Activated naive CD4-positive, alpha-beta T cell treated with Interleukin-2 at 50 U/mL for 16 hours (primary cell): ENCODE data around the gene LST1.

ENCODE experiments used
- DNase-seq: peaks from one replicate; pipeline ENCODE4 v3.0.0-alpha.2; 2020

The LST1 gene

DNA sequence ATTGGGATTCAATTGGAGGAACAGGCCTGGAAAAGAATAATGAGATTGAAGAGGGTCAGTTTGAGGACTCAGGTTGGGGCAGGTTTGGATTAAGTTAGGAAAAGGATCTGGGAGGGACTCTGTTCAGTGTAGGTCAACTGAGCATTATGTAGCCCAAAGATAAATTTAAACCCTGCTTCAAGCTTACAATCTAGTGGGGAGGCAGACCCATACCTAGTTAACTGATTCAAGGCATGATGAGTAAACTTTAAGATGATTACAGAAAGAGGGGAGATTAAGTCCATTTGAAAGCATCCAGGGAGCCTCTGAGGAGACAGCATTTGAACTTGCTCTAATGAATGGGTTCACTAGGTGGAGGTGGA lies 25.4 kb upstream of the LST1 start:
- DNase-seq, result no peak

DNA sequence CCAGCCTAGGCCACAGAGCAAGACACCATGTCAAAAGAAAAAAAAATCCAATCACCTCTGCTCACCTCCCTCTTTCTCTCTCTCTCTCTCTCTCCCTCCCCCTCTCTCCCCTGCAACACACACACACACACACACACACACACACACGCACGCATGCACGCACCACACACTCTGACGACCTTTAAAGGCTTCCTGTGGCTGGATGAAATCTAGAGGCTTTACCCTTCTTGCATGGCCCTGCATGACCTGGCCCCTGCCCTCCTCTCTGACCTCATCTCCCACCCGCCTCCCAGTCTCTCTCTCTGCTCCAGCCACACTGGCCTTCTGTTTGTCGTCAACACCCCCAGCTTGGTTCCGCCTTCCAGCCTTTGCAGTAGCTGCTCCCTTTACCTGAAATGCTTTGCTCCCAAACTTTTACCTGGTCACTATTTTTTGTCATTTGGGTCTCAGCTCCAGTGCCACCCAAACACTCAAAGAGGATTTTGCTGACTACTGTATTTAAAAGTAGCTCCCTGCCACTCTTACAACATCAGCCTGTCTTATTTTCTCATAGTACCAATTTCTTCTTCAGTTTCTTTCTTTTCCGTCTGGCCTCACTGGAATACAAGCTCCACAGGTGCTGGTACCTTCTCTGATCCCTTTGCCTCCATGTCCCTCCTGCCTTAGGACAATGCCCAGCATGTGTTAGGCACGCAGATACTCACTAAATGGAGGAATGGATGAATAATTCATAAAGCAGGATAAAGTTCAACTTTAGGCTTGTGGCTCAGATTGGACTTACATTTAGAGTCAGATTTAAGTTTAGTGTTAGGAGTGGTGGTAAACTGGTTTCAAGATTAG lies 18.3 kb upstream of the LST1 start:
- peak; percentile 10 for DNase-seq

DNA sequence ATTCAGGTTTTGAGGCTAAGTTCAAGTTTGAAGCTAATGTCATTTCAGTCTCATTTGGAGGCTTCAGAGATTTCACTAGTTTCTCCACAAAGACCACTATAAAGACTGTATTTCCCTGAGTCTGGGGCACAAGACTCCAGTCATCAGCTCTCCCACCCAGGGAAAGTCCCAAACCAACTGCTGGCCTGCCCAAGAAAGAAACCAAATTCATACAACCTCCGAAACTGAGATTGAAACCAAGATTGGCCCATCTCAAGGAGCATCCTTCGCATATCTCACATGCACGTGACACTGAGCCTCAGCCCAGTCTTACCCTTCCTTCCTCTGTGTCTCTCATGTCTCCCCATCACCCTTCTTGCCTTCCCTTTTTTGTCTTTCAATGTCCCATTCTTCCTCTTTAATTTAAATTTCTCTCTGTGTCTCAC lies 17.5 kb upstream of the LST1 start:
- DNase-seq, result peak; percentile 78

DNA sequence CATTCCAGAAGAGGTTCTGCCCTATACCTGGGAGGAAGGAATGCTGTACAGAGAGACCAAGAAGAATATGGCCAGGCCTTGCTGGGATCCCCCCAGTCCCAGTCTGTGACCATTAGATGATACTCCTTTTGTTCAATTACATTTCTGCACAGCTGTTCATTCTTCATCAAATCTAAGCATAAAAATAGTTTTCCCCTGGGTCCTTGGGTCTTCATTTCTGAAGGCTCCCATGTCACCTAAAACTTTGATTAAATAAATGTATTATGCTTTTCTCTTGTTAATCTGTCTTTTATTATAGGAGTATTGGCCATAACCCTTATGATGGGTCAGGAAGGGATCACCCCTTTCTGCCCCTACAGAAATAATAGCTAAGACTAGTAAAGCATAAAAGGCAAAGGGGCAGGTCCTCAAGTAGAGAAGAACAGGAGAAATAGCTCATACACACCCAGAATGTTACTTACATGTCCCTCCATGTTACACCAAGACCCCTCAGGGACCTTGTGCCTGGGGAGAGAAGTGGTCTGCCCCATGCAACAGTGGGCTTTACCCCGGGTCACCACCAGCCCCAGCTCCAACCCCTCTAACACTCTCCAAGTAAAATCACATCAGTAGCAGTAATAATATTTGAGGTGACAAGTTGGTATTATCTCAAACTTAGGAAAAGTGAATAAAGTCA lies 16.1 kb upstream of the LST1 start:
- no peak for DNase-seq

DNA sequence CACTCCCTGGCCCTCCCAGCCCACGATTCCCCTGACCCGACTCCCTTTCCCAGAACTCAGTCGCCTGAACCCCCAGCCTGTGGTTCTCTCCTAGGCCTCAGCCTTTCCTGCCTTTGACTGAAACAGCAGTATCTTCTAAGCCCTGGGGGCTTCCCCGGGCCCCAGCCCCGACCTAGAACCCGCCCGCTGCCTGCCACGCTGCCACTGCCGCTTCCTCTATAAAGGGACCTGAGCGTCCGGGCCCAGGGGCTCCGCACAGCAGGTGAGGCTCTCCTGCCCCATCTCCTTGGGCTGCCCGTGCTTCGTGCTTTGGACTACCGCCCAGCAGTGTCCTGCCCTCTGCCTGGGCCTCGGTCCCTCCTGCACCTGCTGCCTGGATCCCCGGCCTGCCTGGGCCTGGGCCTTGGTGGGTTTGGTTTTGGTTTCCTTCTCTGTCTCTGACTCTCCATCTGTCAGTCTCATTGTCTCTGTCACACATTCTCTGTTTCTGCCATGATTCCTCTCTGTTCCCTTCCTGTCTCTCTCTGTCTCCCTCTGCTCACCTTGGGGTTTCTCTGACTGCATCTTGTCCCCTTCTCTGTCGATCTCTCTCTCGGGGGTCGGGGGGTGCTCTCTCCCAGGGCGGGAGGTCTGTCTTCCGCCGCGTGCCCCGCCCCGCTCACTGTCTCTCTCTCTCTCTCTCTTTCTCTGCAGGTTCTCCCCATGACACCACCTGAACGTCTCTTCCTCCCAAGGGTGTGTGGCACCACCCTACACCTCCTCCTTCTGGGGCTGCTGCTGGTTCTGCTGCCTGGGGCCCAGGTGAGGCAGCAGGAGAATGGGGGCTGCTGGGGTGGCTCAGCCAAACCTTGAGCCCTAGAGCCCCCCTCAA lies 13.8 kb upstream of the LST1 start, which contains the start of gene LTA:
LTA (plus strand) TSS at position 249 of the 871 bp plus-strand sequence; CDS start at position 703, 454 bp downstream.
- peak; percentile 84 for DNase-seq

DNA sequence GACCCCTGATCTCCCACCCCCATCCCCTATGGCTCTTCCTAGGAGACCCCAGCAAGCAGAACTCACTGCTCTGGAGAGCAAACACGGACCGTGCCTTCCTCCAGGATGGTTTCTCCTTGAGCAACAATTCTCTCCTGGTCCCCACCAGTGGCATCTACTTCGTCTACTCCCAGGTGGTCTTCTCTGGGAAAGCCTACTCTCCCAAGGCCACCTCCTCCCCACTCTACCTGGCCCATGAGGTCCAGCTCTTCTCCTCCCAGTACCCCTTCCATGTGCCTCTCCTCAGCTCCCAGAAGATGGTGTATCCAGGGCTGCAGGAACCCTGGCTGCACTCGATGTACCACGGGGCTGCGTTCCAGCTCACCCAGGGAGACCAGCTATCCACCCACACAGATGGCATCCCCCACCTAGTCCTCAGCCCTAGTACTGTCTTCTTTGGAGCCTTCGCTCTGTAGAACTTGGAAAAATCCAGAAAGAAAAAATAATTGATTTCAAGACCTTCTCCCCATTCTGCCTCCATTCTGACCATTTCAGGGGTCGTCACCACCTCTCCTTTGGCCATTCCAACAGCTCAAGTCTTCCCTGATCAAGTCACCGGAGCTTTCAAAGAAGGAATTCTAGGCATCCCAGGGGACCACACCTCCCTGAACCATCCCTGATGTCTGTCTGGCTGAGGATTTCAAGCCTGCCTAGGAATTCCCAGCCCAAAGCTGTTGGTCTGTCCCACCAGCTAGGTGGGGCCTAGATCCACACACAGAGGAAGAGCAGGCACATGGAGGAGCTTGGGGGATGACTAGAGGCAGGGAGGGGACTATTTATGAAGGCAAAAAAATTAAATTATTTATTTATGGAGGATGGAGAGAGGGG lies 12.6 kb upstream of the LST1 start:
- no peak for DNase-seq

DNA sequence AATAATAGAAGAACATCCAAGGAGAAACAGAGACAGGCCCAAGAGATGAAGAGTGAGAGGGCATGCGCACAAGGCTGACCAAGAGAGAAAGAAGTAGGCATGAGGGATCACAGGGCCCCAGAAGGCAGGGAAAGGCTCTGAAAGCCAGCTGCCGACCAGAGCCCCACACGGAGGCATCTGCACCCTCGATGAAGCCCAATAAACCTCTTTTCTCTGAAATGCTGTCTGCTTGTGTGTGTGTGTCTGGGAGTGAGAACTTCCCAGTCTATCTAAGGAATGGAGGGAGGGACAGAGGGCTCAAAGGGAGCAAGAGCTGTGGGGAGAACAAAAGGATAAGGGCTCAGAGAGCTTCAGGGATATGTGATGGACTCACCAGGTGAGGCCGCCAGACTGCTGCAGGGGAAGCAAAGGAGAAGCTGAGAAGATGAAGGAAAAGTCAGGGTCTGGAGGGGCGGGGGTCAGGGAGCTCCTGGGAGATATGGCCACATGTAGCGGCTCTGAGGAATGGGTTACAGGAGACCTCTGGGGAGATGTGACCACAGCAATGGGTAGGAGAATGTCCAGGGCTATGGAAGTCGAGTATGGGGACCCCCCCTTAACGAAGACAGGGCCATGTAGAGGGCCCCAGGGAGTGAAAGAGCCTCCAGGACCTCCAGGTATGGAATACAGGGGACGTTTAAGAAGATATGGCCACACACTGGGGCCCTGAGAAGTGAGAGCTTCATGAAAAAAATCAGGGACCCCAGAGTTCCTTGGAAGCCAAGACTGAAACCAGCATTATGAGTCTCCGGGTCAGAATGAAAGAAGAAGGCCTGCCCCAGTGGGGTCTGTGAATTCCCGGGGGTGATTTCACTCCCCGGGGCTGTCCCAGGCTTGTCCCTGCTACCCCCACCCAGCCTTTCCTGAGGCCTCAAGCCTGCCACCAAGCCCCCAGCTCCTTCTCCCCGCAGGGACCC lies 11.7 kb upstream of the LST1 start:
- DNase-seq, result peak; percentile 58

DNA sequence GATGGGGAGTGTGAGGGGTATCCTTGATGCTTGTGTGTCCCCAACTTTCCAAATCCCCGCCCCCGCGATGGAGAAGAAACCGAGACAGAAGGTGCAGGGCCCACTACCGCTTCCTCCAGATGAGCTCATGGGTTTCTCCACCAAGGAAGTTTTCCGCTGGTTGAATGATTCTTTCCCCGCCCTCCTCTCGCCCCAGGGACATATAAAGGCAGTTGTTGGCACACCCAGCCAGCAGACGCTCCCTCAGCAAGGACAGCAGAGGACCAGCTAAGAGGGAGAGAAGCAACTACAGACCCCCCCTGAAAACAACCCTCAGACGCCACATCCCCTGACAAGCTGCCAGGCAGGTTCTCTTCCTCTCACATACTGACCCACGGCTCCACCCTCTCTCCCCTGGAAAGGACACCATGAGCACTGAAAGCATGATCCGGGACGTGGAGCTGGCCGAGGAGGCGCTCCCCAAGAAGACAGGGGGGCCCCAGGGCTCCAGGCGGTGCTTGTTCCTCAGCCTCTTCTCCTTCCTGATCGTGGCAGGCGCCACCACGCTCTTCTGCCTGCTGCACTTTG lies 10.7 kb upstream of the LST1 start, which contains the start of gene TNF:
TNF (plus strand) TSS at position 231 of the 567 bp plus-strand sequence; CDS start at position 408, 177 bp downstream.
- DNase-seq, result peak; percentile 88

DNA sequence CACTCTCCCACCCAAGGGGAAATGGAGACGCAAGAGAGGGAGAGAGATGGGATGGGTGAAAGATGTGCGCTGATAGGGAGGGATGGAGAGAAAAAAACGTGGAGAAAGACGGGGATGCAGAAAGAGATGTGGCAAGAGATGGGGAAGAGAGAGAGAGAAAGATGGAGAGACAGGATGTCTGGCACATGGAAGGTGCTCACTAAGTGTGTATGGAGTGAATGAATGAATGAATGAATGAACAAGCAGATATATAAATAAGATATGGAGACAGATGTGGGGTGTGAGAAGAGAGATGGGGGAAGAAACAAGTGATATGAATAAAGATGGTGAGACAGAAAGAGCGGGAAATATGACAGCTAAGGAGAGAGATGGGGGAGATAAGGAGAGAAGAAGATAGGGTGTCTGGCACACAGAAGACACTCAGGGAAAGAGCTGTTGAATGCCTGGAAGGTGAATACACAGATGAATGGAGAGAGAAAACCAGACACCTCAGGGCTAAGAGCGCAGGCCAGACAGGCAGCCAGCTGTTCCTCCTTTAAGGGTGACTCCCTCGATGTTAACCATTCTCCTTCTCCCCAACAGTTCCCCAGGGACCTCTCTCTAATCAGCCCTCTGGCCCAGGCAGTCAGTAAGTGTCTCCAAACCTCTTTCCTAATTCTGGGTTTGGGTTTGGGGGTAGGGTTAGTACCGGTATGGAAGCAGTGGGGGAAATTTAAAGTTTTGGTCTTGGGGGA lies 10.0 kb upstream of the LST1 start:
- DNase-seq, result no peak

DNA sequence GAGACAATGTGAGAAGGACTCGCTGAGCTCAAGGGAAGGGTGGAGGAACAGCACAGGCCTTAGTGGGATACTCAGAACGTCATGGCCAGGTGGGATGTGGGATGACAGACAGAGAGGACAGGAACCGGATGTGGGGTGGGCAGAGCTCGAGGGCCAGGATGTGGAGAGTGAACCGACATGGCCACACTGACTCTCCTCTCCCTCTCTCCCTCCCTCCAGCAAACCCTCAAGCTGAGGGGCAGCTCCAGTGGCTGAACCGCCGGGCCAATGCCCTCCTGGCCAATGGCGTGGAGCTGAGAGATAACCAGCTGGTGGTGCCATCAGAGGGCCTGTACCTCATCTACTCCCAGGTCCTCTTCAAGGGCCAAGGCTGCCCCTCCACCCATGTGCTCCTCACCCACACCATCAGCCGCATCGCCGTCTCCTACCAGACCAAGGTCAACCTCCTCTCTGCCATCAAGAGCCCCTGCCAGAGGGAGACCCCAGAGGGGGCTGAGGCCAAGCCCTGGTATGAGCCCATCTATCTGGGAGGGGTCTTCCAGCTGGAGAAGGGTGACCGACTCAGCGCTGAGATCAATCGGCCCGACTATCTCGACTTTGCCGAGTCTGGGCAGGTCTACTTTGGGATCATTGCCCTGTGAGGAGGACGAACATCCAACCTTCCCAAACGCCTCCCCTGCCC lies 9.0 kb upstream of the LST1 start:
- peak; percentile 60 for DNase-seq

DNA sequence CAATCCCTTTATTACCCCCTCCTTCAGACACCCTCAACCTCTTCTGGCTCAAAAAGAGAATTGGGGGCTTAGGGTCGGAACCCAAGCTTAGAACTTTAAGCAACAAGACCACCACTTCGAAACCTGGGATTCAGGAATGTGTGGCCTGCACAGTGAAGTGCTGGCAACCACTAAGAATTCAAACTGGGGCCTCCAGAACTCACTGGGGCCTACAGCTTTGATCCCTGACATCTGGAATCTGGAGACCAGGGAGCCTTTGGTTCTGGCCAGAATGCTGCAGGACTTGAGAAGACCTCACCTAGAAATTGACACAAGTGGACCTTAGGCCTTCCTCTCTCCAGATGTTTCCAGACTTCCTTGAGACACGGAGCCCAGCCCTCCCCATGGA lies 8.5 kb upstream of the LST1 start:
- DNase-seq, result no peak

DNA sequence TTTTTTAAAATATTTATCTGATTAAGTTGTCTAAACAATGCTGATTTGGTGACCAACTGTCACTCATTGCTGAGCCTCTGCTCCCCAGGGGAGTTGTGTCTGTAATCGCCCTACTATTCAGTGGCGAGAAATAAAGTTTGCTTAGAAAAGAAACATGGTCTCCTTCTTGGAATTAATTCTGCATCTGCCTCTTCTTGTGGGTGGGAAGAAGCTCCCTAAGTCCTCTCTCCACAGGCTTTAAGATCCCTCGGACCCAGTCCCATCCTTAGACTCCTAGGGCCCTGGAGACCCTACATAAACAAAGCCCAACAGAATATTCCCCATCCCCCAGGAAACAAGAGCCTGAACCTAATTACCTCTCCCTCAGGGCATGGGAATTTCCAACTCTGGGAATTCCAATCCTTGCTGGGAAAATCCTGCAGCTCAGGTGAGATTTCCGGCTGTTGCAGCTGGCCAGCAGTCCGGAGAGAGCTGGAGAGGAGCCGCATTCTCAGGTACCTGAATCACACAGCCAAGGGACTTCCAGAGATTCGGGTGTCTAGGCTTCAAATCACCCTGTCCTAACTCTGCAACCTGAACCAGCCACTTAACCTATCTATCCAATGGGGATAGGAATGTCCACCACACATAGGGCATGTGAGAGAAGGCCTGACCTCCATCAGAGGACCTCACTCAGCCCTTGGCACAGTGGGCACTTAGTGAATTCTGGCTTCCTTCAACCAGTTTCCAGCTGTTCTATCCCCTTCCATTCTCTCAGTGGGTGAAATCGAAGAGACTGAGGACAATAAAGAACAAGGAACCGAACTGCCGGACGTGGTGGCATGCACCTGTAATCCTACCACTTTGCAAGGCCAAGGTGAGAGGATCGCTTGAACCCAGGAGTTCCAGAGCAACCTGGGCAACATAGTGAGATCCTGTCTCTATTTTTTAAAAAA lies 7.6 kb upstream of the LST1 start:
- peak; percentile 12 for DNase-seq

DNA sequence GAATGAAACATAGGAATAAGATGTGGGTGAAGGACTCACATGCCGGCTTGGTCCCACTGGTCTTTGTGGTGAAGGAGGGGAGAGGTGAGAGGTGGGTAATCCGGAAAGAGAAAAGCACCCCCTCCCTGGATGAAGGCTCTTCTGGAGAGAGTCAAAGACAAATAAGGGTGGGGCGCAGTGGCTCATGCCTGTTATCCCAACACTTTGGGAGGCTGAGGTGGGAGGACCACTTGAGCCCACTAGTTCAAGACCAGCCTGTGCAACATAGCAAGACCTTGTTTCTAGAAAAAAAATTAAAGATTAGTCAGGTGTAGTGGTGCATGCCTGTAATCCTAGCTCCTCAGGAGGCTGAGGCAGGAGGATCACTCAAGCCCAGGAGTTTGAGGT lies 7.0 kb upstream of the LST1 start:
- peak; percentile 23 for DNase-seq

DNA sequence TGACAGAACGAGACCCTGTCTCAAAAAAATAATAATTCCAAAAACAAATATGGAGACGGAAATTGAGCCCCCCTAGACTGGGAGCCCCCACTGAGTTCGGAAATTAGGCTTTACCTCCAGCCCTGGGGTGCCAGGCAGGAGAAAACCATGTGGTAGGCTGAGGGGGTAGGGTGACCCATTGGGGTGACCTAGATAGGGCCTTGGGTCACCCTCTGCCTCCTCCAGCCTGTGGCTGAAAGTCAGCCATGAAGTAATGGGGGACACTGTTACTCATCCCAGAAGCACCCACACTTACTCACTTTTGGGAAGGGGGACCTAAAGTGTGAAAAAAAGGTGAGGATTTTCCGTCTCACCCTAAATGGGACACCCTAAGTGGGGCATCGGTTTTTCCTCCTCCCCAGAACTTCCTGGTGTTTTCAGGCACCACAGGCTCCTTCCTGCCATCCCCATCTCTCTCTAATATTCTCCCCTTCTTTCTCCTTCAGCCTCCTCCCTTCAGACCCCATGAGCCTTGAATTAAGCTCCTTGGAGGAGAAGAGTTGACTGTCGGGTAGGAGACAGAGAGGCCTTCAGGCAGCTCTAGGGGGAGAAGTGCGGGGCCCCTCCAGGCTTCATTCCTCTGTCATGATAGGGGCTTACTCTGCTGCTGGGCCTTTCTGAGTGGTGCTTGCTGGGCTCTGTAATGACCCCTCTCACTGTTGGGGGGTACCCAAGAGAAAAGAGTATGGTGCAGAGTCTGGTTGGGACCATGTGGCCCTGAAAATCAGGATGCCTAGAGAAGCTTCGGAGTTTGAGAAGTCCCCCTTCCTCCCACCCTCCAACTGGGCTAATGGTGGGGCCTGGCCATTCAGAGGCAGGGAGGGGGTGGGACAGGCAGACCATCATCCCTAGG lies 6.3 kb upstream of the LST1 start:
- peak; percentile 35 for DNase-seq

DNA sequence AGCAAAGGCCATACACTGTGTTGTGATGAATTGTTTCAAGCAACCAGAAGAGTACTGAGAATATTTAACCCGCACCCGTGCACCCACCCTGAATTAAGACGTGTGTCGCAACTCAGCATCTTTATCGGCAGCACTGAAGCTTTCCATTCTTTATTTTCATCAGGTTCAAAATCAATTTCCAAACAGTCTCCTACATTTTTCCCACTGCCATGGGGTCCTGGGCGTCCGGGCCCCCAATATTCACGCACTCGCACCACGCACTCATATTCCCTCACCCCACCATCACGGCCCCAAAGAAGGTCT lies 5.7 kb upstream of the LST1 start:
- no peak for DNase-seq

DNA sequence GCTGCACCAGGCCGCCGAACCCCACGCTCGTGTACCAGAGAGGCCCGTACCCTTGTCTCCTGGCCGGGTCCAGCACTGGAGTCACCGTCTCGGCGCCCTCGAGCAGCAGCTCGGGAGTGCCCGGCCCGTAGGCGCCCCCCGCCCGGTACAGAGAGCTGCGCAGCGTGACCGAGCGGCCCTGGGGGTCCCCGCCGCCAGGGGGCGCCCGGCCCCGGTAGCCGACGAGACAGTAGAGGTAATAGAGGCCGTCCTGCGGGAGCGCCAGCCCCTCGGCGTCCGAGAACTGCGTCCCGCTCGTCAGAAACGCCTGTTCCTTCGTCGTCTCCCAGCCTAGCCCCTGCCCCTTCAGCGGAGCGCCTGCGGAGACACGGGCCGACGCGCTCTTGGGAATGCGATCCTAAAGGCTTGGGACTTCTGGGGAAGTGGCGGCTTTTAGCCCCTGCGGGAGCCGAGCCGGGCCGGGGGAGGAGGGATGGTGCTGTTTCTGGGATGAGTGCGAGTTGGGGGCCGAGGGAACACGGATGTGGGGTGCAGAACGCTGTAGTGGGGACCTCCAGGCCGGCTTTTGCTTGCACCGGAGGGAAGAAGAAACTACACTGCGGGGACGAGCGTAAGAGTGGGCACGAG lies 5.2 kb upstream of the LST1 start:
- DNase-seq, result peak; percentile 89
